Stimulated activated CD8-positive, alpha-beta memory T cell treated with anti-CD3 and anti-CD28 coated beads, Interleukin-4, amount 100 ng/mL, for 24 hours (primary cell): ENCODE measurements around the gene DLGAP4.

ENCODE experiments used
- DNase-seq: peaks from one replicate; pipeline ENCODE4 v3.0.0-alpha.2; 2020; ENCODE audit warnings: low read depth

Gene DLGAP4

DNA sequence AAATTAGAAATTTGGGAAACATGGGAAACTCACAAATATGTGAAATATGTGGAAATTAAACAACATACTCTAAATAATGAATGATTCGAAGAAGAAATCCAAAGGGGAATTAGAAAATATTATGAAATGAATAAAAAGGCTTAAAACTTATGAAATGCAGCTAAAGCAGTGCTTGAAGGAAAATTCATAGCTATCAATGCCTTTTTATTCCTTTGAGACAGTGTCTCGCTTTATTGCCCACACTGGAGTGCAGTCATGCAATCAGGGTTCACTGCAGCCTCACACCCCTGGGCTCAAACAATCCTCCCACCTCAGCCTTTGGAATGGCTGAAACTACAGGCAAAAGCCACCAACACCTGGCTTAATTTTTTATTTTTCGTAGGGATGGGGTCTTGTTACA, 259.4 kb downstream of the DLGAP4 start:
- DNase-seq: no peak

DNA sequence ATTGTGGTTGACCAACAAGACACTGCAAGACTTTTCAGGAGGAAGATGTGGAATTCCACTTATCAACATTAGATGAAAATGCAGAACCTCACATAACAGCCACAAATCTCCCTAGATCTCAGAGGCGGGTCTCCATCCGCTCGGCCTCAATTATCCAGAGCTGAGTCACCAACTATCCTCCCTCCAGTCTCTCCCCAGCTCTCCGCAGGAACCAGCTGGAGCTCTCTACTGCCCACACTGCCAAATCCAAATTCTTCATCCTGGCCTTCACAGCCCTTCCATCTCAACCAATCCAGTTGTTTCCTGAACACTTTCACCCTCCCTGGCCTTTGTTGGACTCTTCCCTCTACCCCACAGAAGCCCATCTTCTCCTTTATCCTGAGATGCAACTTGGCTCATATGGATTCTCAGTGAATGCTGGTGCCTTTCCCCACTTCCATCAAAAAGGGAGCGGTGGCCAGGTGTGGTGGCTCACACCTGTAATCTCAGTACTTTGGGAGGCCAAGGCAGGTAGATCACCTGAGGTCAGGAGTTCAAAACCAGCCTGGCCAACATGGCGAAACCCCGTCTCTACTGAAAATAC, 263.8 kb downstream of the DLGAP4 start:
- no peak for DNase-seq

DNA sequence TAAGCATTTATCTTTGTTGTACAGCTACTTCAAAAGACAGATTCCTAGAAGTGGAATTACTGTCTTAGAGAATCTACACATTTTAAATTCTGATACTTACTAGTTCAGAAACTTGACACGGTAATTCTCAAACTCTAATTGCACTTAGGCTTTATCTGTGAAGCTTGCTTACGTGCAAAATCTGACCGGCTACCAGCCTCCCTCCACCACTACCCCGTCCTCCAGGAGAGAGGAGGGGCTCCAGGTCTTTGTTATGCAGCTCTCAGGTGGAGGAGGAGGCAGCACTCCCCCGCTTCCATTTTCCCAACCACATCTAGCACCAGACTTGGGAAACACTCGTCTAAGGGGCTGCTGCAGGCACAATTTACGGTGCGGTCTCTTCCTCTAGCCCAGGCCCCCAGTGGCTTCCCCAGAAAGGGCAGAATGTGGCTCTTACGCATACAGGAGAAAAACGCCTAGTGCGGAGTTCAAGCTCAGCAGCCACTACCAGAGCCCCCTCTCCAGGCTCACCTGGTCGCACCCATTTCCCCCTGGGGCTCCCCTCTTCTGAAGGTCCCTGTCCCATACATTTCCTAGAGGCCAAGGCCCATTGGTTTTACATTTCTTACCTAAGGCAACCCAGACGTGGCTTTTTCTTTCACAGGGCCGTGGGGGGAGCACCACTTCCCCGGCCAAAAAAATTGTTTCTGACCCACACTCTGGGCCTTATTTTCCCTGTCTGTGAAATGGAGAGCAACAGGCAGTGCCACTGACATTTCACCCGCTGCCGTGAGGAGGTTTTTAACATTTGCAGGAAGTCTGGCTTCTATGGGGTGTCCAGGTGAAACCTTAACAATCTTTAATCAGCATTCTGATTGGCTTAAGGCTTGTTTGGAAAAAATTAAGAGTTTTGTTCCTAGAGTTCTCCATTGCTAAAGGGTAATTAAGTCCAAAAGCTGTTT, 265.7 kb downstream of the DLGAP4 start:
- DNase-seq: no peak

DNA sequence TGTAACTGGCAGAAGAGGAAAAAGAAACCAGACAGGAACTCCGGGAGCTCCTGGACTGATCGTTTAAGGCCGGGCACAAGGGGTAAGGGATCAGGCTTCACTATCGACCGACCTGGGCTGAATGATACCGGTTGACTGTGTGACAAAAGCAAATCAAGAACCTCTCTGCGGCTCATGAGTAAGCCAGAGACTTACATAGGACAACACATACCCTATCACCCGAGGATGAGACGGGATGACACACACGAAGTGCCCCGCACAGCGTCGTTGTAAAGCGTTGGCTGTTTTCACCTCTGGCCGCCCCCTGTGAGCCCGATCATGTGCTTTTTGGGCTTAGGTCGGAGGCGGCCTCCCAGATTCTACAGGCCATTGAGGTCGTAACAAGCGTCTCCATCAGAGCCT, 266.6 kb downstream of the DLGAP4 start:
- peak; percentile 47 for DNase-seq

DNA sequence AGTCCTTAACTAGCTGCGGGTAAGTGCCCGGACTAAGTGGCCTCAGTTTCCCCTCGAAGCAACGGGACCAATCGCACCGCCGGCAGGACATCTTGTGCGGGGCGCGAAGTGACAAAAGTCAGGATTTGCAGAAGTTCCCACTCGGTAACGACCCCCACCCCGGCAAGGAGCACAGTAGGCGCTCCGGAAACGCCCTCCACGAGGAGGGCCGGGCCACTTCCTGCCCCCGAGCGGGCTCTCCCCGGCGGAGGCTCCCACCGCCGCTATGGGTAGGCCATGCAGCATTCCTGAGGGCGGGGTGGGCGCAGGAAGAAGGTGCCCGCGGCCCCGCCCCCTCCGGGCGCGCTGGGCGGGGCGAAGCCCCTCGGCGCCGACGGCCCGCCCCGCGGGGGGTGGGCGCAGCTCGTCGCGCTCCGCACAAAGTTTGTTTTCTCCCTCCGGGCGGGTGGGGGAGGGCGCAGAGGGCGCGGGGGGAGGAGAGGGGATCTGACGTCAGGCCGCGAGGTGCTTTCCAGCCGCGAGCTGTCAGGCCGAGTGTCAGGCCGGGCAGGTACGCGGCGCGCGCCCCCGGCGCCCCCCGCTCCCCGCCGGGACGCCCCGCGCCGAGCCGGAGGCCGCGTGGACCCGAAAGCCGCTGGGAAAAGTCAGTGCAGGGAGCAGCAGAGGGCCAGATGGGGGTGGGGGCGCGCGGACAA, 267.1 kb downstream of the DLGAP4 start, which contains the start of gene TGIF2:
TSS of gene TGIF2 (plus strand) at position 495 of the 695 bp plus-strand sequence. CDS start 5,178 bp downstream, outside the sequence.
- peak; percentile 85 for DNase-seq

DNA sequence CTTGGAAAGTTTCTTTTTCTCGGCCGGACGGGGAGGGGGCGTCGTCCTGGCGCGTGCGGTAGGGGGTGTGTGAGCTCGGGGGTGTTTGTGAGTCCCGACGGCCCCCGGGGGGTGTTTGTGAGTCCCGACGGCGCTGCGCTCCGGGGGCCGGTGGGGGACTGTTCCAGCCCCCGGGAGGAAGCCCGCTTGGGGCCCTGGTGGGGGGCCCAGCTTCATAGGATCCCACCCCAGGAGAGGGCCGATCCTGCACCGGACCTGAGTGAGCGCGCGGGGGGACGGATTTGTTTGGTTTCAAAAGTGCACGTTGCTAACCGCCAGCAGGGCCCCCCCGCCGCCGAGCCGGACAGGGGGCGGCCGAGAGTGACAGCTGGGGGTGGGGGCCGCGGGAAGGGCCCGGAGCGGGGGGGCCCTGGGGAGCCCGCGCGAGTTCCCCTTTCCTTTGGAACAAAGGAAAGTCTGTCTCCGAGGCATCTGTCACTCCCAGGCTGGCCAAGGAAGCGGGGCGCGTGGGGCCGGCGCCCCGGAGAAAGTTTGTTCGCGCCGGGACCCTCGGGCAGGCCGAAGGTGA, 267.7 kb downstream of the DLGAP4 start:
- peak; percentile 22 for DNase-seq

DNA sequence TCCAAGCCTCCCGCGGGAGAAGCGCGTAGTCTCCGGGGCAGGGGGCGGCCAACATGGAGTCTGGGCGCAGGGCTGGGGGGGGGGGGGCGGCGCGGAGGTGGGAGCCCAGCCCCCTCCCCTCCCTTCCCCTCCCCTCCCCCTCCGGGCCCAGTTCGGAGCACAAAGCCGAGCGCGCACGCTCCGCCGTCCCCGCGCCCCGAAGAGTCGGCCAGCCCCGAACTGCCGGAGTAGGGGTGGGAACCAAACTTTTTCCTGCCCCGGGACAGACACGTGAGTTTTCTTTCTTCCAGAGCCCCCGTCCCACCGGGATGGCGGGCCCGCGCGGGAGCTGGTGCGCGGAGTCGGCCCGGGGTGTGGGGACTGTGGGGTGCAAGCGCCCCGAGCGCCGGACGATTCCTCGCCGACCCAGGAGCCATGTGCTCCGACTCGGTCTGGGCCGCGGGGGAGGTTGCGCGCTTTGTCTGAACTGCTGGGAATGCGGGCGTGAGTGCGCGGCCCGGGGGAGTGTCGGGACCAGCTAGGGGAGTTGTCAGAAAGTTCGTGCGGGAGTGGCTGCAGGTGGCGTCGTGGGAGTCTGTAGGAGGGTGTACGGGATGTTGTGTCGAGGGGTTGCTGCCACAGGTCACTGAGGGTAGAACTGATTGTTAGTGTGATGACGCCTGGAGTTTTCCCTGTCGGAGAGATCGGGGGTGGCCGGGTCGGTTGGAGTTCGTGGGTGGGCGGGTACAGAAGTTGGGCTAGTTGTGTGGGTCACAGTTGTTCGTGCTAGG, 268.4 kb downstream of the DLGAP4 start:
- peak; percentile 30 for DNase-seq

DNA sequence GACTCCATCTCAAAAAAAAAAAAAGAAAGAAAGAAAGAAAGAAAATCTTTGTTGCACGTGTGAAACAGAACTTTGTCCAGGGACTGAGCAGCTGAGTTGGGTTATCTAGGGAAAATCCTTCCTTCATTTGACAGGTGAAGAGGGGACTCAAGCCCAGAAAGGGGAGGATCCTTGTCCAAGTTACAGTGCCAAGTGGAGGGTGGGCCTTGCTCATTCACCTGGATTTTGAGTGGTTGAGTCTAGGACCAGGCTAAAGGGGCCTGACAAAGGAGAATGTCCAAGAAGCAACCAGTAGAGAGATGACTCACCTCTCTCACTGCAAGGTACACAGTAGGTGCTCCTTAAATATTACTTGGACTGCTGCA, 269.9 kb downstream of the DLGAP4 start:
- DNase-seq: no peak
